HEK293 (cell line): Measurements from ENCODE around the gene CMPK1.

ENCODE experiments used
- CTCF ChIA-PET: fragments of 350-600 bp; formaldehyde crosslinking; extraction: SDS; loops from one replicate; lab custom pipeline; 2021; ENCODE audit warnings: antibody characterized with exemption; lab: Yijun Ruan, JAX
- POLR2A ChIA-PET: fragments of 300-600 bp; formaldehyde crosslinking; extraction: SDS; loops from one replicate; lab custom pipeline; 2020; ENCODE audit warnings: antibody characterized with exemption, inconsistent platforms; lab: Yijun Ruan, JAX
- H3K27ac ChIP-seq: fragments of 200-500 bp; sonication (Bioruptor generic); 2 replicates; pipeline ENCODE4 v1.5.1; 2014; ENCODE audit warnings: low read depth, low read length, control low read depth, inconsistent platforms; ENCODE audit errors: extremely low read depth
- H3K36me3 ChIP-seq, 2 experiments: fragments of 200-500 bp in 1 of 2; sonication (Bioruptor generic) in 1 of 2; 1 replicate in 1 of 2; 2 replicates in 1 of 2; pipeline ENCODE4 v1.5.1; 2014 to 2017; ENCODE audit warnings: inconsistent platforms in 2 of 2, low read length in 2 of 2; ENCODE audit not compliant: control insufficient read depth in 2 of 2, insufficient read depth in 1 of 2
- H3K4me1 ChIP-seq: fragments of 200-500 bp; sonication (Bioruptor generic); 2 replicates; pipeline ENCODE4 v1.5.1; 2014; ENCODE audit warnings: mild to moderate bottlenecking, low read length, inconsistent platforms; ENCODE audit not compliant: control insufficient read depth, insufficient read depth
- H3K4me3 ChIP-seq: 2 replicates; pipeline ENCODE4 v1.5.1; 2011; ENCODE audit warnings: low read depth, mild to moderate bottlenecking, control low read depth, low read length, moderate library complexity
- H3K9me3 ChIP-seq: fragments of 200-500 bp; sonication (Bioruptor generic); 2 replicates; pipeline ENCODE4 v1.5.1; 2014; ENCODE audit warnings: low read depth, low read length, inconsistent platforms; ENCODE audit not compliant: control insufficient read depth, insufficient read depth
- MYNN ChIP-seq: fragments of 450-650 bp; formaldehyde crosslinking; IDR thresholded peaks from 2 replicates; pipeline ENCODE4 v1.5.1; 2016; ENCODE audit warnings: missing biosample characterization, missing genetic modification characterization, borderline replicate concordance
- OVOL3 ChIP-seq: fragments of 450-650 bp; formaldehyde crosslinking; IDR thresholded peaks from 2 replicates; pipeline ENCODE4 v1.5.1; 2016; ENCODE audit warnings: missing biosample characterization, missing genetic modification characterization
- PRDM1 ChIP-seq: fragments of 450-650 bp; formaldehyde crosslinking; IDR thresholded peaks from 2 replicates; pipeline ENCODE4; 2016; ENCODE audit warnings: missing biosample characterization, missing genetic modification characterization
- ZBTB10 ChIP-seq: fragments of 450-650 bp; formaldehyde crosslinking; IDR thresholded peaks from 2 replicates; pipeline ENCODE4 v1.5.1; 2016; ENCODE audit warnings: missing biosample characterization, missing genetic modification characterization
- ZFHX2 ChIP-seq: fragments of 450-650 bp; formaldehyde crosslinking; conservative IDR thresholded peaks from 2 replicates; pipeline ENCODE4 v1.5.1; 2016; ENCODE audit warnings: missing biosample characterization, missing genetic modification characterization
- ZFP3 ChIP-seq: fragments of 450-650 bp; formaldehyde crosslinking; IDR thresholded peaks from 2 replicates; pipeline ENCODE4 v1.5.1; 2016; ENCODE audit warnings: low read depth, missing biosample characterization, missing genetic modification characterization
- ZNF10 ChIP-seq: fragments of 450-650 bp; formaldehyde crosslinking; IDR thresholded peaks from 2 replicates; pipeline ENCODE4 v1.5.1; 2017; ENCODE audit warnings: missing biosample characterization, missing genetic modification characterization
- ZNF174 ChIP-seq: fragments of 450-650 bp; formaldehyde crosslinking; IDR thresholded peaks from 2 replicates; pipeline ENCODE4 v1.5.0; 2017; ENCODE audit warnings: missing biosample characterization, mild to moderate bottlenecking, missing genetic modification characterization
- ZNF19 ChIP-seq: fragments of 450-650 bp; formaldehyde crosslinking; IDR thresholded peaks from 2 replicates; pipeline ENCODE4; 2016; ENCODE audit warnings: missing biosample characterization, missing genetic modification characterization, low read depth
- ZNF221 ChIP-seq: fragments of 450-650 bp; formaldehyde crosslinking; IDR thresholded peaks from 2 replicates; pipeline ENCODE4 v1.5.1; 2017; ENCODE audit warnings: missing biosample characterization, missing genetic modification characterization, borderline replicate concordance
- ZNF24 ChIP-seq: fragments of 450-650 bp; formaldehyde crosslinking; IDR thresholded peaks from 2 replicates; pipeline ENCODE4 v1.5.1; 2016; ENCODE audit warnings: missing biosample characterization, missing genetic modification characterization
- ZNF280D ChIP-seq: fragments of 450-650 bp; formaldehyde crosslinking; IDR thresholded peaks from 2 replicates; pipeline ENCODE4 v1.5.1; 2016; ENCODE audit warnings: missing biosample characterization, missing genetic modification characterization
- ZNF335 ChIP-seq: fragments of 450-650 bp; formaldehyde crosslinking; conservative IDR thresholded peaks from 2 replicates; pipeline ENCODE4 v1.5.1; 2016; ENCODE audit warnings: missing biosample characterization, missing genetic modification characterization
- ZNF350 ChIP-seq: fragments of 450-650 bp; formaldehyde crosslinking; IDR thresholded peaks from 2 replicates; pipeline ENCODE4 v1.5.0; 2017; ENCODE audit warnings: missing biosample characterization, mild to moderate bottlenecking, missing genetic modification characterization
- ZNF433 ChIP-seq: fragments of 450-650 bp; formaldehyde crosslinking; IDR thresholded peaks from 2 replicates; pipeline ENCODE4 v1.5.1; 2016; ENCODE audit warnings: missing biosample characterization, missing genetic modification characterization, low read depth
- ZNF518A ChIP-seq: fragments of 450-650 bp; formaldehyde crosslinking; conservative IDR thresholded peaks from 2 replicates; pipeline ENCODE4 v1.5.1; 2016; ENCODE audit warnings: low read depth, missing biosample characterization, missing genetic modification characterization
- ZNF585B ChIP-seq: fragments of 450-650 bp; formaldehyde crosslinking; IDR thresholded peaks from 2 replicates; pipeline ENCODE4 v1.5.1; 2016; ENCODE audit warnings: missing biosample characterization, missing genetic modification characterization
- ZNF600 ChIP-seq: fragments of 450-650 bp; formaldehyde crosslinking; IDR thresholded peaks from 2 replicates; pipeline ENCODE4 v1.5.1; 2016; ENCODE audit warnings: missing biosample characterization, missing genetic modification characterization
- ZNF658 ChIP-seq: fragments of 450-650 bp; formaldehyde crosslinking; IDR thresholded peaks from 2 replicates; pipeline ENCODE4; 2016; ENCODE audit warnings: missing biosample characterization, missing genetic modification characterization
- ZNF776 ChIP-seq: fragments of 450-650 bp; formaldehyde crosslinking; IDR thresholded peaks from 2 replicates; pipeline ENCODE4 v1.5.0; 2017; ENCODE audit warnings: missing biosample characterization, missing genetic modification characterization, borderline replicate concordance
- ZNF792 ChIP-seq: fragments of 450-650 bp; formaldehyde crosslinking; IDR thresholded peaks from 2 replicates; pipeline ENCODE4 v1.5.1; 2016; ENCODE audit warnings: missing biosample characterization, missing genetic modification characterization
- ZSCAN30 ChIP-seq: fragments of 450-650 bp; IDR thresholded peaks from 2 replicates; pipeline ENCODE4 v1.5.1; 2018; ENCODE audit warnings: missing biosample characterization, mild to moderate bottlenecking, missing genetic modification characterization, moderate library complexity

The CMPK1 gene

GRCh38 chr1:47371016-47371517, 37.5 kb downstream of the CMPK1 start:
- ChIA-PET POLR2A (interaction anchor here (1.0 kb wide), 1 partner anchor 57 kb away, joined by 3 read pairs; the partner anchor contains the start of gene STIL), CTCF (interaction anchor here (0.6 to 1.1 kb wide), 3 partner anchors 210 to 355 kb away, joined by 4 to 7 read pairs (median 4); no protein-coding TSS in a partner anchor)
- Histone ChIP-seq H3K9me3 (no peaks in the 10 kb centered on the region), H3K27ac (no peak overlapping the region), H3K36me3 (peaks cover 44 to 67% of the 10 kb centered on the region in 2 experiments), H3K4me1 (no peaks in the 10 kb centered on the region), H3K4me3 (no peak overlapping the region)
- TF ChIP-seq ZNF350 (tag by site-specific recombination) = no peak
- no peak for TF ChIP-seq ZNF600
- peak; percentile 97 for TF ChIP-seq PRDM1 (tag by site-specific recombination)
- no peak for TF ChIP-seq ZSCAN30
- no peak for TF ChIP-seq ZNF174

DNA sequence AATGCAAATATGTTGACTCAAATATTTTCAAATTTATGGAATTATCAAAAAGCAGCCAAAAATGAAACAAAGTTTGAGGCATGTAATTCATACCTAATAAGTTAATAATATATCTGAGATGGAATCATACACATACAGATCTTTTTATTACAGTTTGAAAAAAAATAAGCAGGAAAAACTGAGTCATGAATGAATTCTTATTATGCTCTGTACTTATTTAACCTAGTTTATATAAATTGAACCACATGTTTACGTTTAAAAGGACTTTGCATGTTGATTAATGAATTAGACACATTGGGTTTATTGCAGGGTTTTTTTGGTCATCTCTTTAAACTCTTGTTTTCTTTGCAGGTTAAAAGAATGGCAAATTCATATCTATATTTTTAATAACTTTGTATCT, 40.9 kb downstream of the CMPK1 start:
- TF ChIP-seq ZNF433 (tag by site-specific recombination) (no peak), ZNF585B (no peak), ZNF221 (tag by site-specific recombination) (no peak)
- peaks cover 36 to 76% of the 10 kb centered on the region in 2 experiments for H3K36me3 ChIP-seq
- no peaks in the 10 kb centered on the region for H3K9me3 ChIP-seq
- ChIA-PET POLR2A (no interaction called here), CTCF (no interaction called here)
- H3K27ac ChIP-seq = no peak overlapping the region
- H3K4me3 ChIP-seq = no peak overlapping the region
- 0 out of 2 replicates have a peak, but pooled peaks cover 3% of the 10 kb centered on the region for H3K4me1 ChIP-seq

DNA sequence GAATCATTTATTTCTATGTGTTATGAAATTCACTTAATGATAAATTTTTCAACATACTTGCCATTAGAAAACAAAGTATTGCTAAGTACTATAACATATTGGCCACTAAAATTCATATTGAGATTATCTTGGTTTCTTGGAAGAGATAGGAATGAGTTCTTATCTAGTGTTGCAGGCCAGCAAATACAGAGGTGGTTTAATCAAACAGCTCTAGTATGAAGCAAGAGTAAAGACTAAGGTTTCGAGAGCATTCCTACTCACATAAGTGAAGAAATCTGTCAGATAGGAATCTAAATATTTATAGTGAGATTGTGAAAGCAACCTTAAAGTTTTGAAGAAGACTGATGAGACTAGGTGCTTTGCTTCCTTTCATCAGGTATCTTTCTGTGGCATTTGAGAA, 44.6 kb downstream of the CMPK1 start:
- peaks cover 18 to 68% of the 10 kb centered on the region in 2 experiments for H3K36me3 ChIP-seq
- ChIA-PET CTCF (no interaction called here), POLR2A (no interaction called here)
- 0 out of 2 replicates have a peak, but pooled peaks cover 5% of the 10 kb centered on the region for H3K4me1 ChIP-seq
- no peaks in the 10 kb centered on the region for H3K9me3 ChIP-seq
- H3K4me3 ChIP-seq = no peak overlapping the region
- H3K27ac ChIP-seq = no peak overlapping the region
- TF ChIP-seq ZFP3 (no peak), ZNF10 (no peak), ZNF335 (tag by site-specific recombination) (no peak), ZNF19 (tag by site-specific recombination) (no peak), MYNN (tag by site-specific recombination) (no peak), ZNF776 (no peak), ZNF658 (tag by site-specific recombination) (no peak), ZFHX2 (no peak), ZNF518A (no peak), ZNF792 (tag by site-specific recombination) (no peak), ZNF24 (no peak), ZBTB10 (tag by site-specific recombination) (no peak), OVOL3 (tag by site-specific recombination) (no peak), ZNF280D (no peak)
